NCI-H2171 treated with DMSO at 0.1 percent for 48 hours (cell line): ENCODE results near the gene PRKN.

Experiments used
- DNase-seq: peaks from one replicate; lab custom pipeline; 2025; lab: John Stamatoyannopoulos, UW

The PRKN gene

GRCh38 chr6:161305860-161306259 lies 1421.7 kb downstream of the PRKN start:
- no peak for DNase-seq

- DNase-seq: no peak
Observed at GRCh38 chr6:161303628-161304340, 1423.8 kb downstream of the PRKN start.

GRCh38 chr6:161302949-161303348 lies 1424.6 kb downstream of the PRKN start:
- DNase-seq: no peak

- DNase-seq: no peak
Observed at GRCh38 chr6:161301338-161301737, 1426.2 kb downstream of the PRKN start.

- no peak for DNase-seq
Observed at GRCh38 chr6:161300823-161301222, 1426.7 kb downstream of the PRKN start.

- DNase-seq: no peak
Observed at GRCh38 chr6:161299726-161300125, 1427.8 kb downstream of the PRKN start.
